ENCODE data around the gene ZSCAN1.

DNA sequence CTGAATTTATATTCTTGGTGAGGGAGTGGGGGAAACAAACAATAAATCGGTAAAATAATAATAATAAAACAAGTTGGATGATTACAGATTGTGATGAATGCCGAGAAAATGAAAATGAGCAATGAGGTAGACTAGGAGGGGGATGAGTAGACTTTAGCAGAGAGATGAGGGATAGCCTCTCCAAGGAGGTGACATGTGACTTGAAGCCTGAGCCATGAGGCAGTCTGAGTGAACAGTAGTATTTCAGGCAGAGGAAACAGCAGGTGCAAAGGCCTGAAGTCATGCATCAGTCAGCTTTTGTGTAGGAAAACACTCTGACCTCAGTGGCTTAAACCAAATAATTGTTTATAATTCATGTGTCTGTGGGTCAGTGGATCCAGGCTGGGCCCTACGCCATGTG, 29.9 kb downstream of the ZSCAN1 start:
- TF ChIP-seq BHLHE40 (IDR thresholded peaks at IDR 0.05; ENCODE audit: borderline replicate concordance) (no peak), TARDBP (IDR thresholded peaks at IDR 0.05) (no peak), ARNT (IDR thresholded peaks at IDR 0.05) (no peak), ELF4 (IDR thresholded peaks at IDR 0.05) (no peak), SP1 (IDR thresholded peaks at IDR 0.05) (no peak), HDGF (IDR thresholded peaks at IDR 0.05; ENCODE audit: borderline replicate concordance) (no peak), L3MBTL2 (conservative IDR thresholded peaks at IDR 0.05) (no peak), LEF1 (IDR thresholded peaks at IDR 0.05; ENCODE audit: borderline replicate concordance) (no peak), FOXM1 (IDR thresholded peaks at IDR 0.05; ENCODE audit: borderline replicate concordance) (no peak), ZNF384 (IDR thresholded peaks at IDR 0.05) (no peak), FOXA1 (IDR thresholded peaks at IDR 0.05) (no peak), FOXK2 (IDR thresholded peaks at IDR 0.05) (no peak), SUZ12 (IDR thresholded peaks at IDR 0.05) (no peak)
- TF ChIP-seq, protein P1, sequence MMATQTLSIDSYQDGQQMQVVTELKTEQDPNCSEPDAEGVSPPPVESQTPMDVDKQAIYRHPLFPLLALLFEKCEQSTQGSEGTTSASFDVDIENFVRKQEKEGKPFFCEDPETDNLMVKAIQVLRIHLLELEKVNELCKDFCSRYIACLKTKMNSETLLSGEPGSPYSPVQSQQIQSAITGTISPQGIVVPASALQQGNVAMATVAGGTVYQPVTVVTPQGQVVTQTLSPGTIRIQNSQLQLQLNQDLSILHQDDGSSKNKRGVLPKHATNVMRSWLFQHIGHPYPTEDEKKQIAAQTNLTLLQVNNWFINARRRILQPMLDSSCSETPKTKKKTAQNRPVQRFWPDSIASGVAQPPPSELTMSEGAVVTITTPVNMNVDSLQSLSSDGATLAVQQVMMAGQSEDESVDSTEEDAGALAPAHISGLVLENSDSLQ (IDR thresholded peaks at IDR 0.05): no peak
